Stomach (tissue), 4 donors: ENCODE data around the gene MINK1.

Experiments
- CTCF ChIP-seq, 7 experiments: fragments of 450-650 bp in 4 of 7; fragments of 200-600 bp in 3 of 7; sonication (generic) in 3 of 7; IDR thresholded peaks; one replicate each; pipeline ENCODE4 v1.5.1; 2016 to 2019; ENCODE audit warnings: antibody characterized with exemption in 7 of 7, control low read depth in 2 of 7, mild to moderate bottlenecking in 1 of 7
- EP300 ChIP-seq: sonication (generic); formaldehyde crosslinking; IDR thresholded peaks from one replicate; pipeline ENCODE4 v1.6.1; 2017; ENCODE audit warnings: antibody characterized with exemption
- POLR2A ChIP-seq, 4 donors: fragments of 450-650 bp; IDR thresholded peaks; one replicate each; pipeline ENCODE4 v1.6.1; 2016; ENCODE audit warnings: antibody characterized with exemption in 4 of 4, control low read depth in 2 of 4, mild to moderate bottlenecking in 1 of 4, moderate library complexity in 1 of 4

GRCh38 chr17:4898351-4898750, 65.2 kb downstream of the MINK1 start:
- no peak for TF ChIP-seq EP300
- TF ChIP-seq POLR2A (IDR thresholded peaks at IDR 0.05): no peak
- no peak for TF ChIP-seq CTCF (IDR thresholded peaks at IDR 0.05)
